GM18498 (cell line): Measurements from ENCODE around the gene CCDC154.

Experiments used
- ATAC-seq: cut with Tn5 transposase; IDR thresholded peaks from one replicate; pipeline ENCODE4 v1.9.1; 2021; ENCODE audit warnings: mild to moderate bottlenecking, moderate library complexity; ENCODE audit not compliant: unreplicated experiment

Gene CCDC154

GRCh38 chr16:1457489-1458245 is 13.3 kb upstream of the CCDC154 start:
- no peak for ATAC-seq

- no peak for ATAC-seq
Observed at GRCh38 chr16:1456951-1457350, 12.6 kb upstream of the CCDC154 start.

GRCh38 chr16:1455190-1456171 is 11.1 kb upstream of the CCDC154 start:
- ATAC-seq = no peak

GRCh38 chr16:1454561-1454960 is 10.2 kb upstream of the CCDC154 start:
- ATAC-seq = no peak

GRCh38 chr16:1453316-1453715 is 9.0 kb upstream of the CCDC154 start:
- no peak for ATAC-seq

GRCh38 chr16:1452530-1452929 is 8.2 kb upstream of the CCDC154 start:
- no peak for ATAC-seq

GRCh38 chr16:1451702-1452392 is 7.5 kb upstream of the CCDC154 start:
- no peak for ATAC-seq

GRCh38 chr16:1450841-1451240 is 6.5 kb upstream of the CCDC154 start:
- no peak for ATAC-seq

GRCh38 chr16:1450218-1450617 is 5.9 kb upstream of the CCDC154 start:
- no peak for ATAC-seq

GRCh38 chr16:1449201-1449788 is 4.9 kb upstream of the CCDC154 start:
- ATAC-seq = no peak

- ATAC-seq = no peak
Observed at GRCh38 chr16:1448536-1449116, 4.3 kb upstream of the CCDC154 start.

- no peak for ATAC-seq
Observed at GRCh38 chr16:1447965-1448364, 3.6 kb upstream of the CCDC154 start.

GRCh38 chr16:1446296-1447080 is 2.1 kb upstream of the CCDC154 start:
- no peak for ATAC-seq

- ATAC-seq = no peak
Observed at GRCh38 chr16:1445518-1446203, 1.3 kb upstream of the CCDC154 start.

GRCh38 chr16:1444730-1445517 is 568 bp upstream of the CCDC154 start:
- ATAC-seq = no peak

- ATAC-seq = no peak
Observed at GRCh38 chr16:1443403-1443973, 868 bp downstream of the CCDC154 start.

GRCh38 chr16:1442697-1443096 is 1.7 kb downstream of the CCDC154 start:
- ATAC-seq = no peak

- no peak for ATAC-seq
Observed at GRCh38 chr16:1441391-1441829, 2.9 kb downstream of the CCDC154 start.
